Caco-2 (cell line): ENCODE results near the gene GOSR2. TPM values are rescaled to one million over a fixed set of nuclear protein-coding genes. Genes with fewer than 3 reads are reported as not detected.

ENCODE experiments used
- BruUV-seq: library from RNA; stranded (reverse); fragments of 400-500 nt; replicated peaks from 2 replicates; lab custom pipeline; 2021; lab: Mats Ljungman, UMichigan
- CTCF ChIA-PET: fragments of 300-600 bp; sonication (Branson Sonifier 250); formaldehyde crosslinking; loops from one replicate; lab custom pipeline; 2022; ENCODE audit warnings: antibody characterized with exemption; lab: Charles Lee
- POLR2A ChIA-PET: fragments of 300-600 bp; sonication (Branson Sonifier 250); formaldehyde crosslinking; loops from one replicate; lab custom pipeline; 2022; ENCODE audit warnings: antibody characterized with exemption; lab: Charles Lee
- DNase-seq, 2 experiments: peaks; one replicate each; pipeline versions ENCODE4 v3.0.0 to v3.0.0-alpha.2; 2020 to 2022
- H3K27me3 ChIP-seq: replicated peaks from 2 replicates; pipeline ENCODE4 v1.6.0; 2011; ENCODE audit warnings: low read length; ENCODE audit not compliant: control insufficient read depth, insufficient read depth
- H3K36me3 ChIP-seq: 2 replicates; pipeline ENCODE4 v1.5.1; 2011; ENCODE audit warnings: low read length; ENCODE audit not compliant: control insufficient read depth, insufficient read depth
- H3K4me1 ChIP-seq: fragments of 250-450 bp; sonication (Bioruptor Pico); 2 replicates; pipeline ENCODE4 v1.5.1; 2020; ENCODE audit warnings: mild to moderate bottlenecking
- H3K4me3 ChIP-seq: 2 replicates; pipeline ENCODE4 v1.5.1; 2011; ENCODE audit warnings: low read depth, mild to moderate bottlenecking, control low read depth, low read length
- H3K9me3 ChIP-seq: fragments of 250-450 bp; sonication (Bioruptor Pico); 2 replicates; pipeline ENCODE4 v1.5.1; 2020; ENCODE audit warnings: mild to moderate bottlenecking, moderate library complexity
- H3K27ac Mint-ChIP-seq: one replicate; pipeline ENCODE4 v1.8.0; 2022; ENCODE audit warnings: mixed read lengths; ENCODE audit not compliant: unreplicated experiment
- H3K27me3 Mint-ChIP-seq: one replicate; pipeline ENCODE4 v1.8.0; 2022; ENCODE audit warnings: mixed read lengths; ENCODE audit not compliant: insufficient read depth, unreplicated experiment
- H3K36me3 Mint-ChIP-seq: one replicate; pipeline ENCODE4 v1.8.0; 2022; ENCODE audit warnings: mild to moderate bottlenecking, mixed read lengths; ENCODE audit not compliant: insufficient read depth, unreplicated experiment
- H3K4me1 Mint-ChIP-seq: one replicate; pipeline ENCODE4 v1.8.0; 2022; ENCODE audit warnings: low read depth, mixed read lengths; ENCODE audit not compliant: unreplicated experiment
- H3K4me3 Mint-ChIP-seq: one replicate; pipeline ENCODE4 v1.8.0; 2022; ENCODE audit warnings: mild to moderate bottlenecking, moderate library complexity, mixed read lengths; ENCODE audit not compliant: unreplicated experiment
- H3K9me3 Mint-ChIP-seq: one replicate; pipeline ENCODE4 v1.8.0; 2022; ENCODE audit warnings: mixed read lengths; ENCODE audit not compliant: unreplicated experiment
- intact Hi-C: fragments of 100-400 bp; cut with micrococcal nuclease; formaldehyde crosslinking; loops from one replicate; pipeline ENCODE4 v1.10.0; 2022; ENCODE audit not compliant: unreplicated experiment
- total RNA-seq: library from RNA; stranded (reverse); gene quantifications from 2 replicates; pipeline ENCODE4 v1.2.3, GENCODE V29; 2022
- TF ChIP-seq, protein P1 (sequence below), 2 experiments: fragments of 200-600 bp in 1 of 2; IDR thresholded peaks; 1 replicate in 1 of 2; 2 replicates in 1 of 2; pipeline versions ENCODE4 v1.5.1 to v1.8.0; 2011 to 2022; ENCODE audit warnings: antibody characterized with exemption in 1 of 2, control low read depth in 1 of 2, inconsistent platforms in 1 of 2, low read depth in 1 of 2, low read length in 1 of 2, mild to moderate bottlenecking in 1 of 2, moderate library complexity in 1 of 2; ENCODE audit not compliant: insufficient read depth in 1 of 2, severe bottlenecking in 1 of 2, unreplicated experiment in 1 of 2

Gene GOSR2
- total RNA-seq, 1 experiment from 2014 or later: 84.0 TPM

DNA sequence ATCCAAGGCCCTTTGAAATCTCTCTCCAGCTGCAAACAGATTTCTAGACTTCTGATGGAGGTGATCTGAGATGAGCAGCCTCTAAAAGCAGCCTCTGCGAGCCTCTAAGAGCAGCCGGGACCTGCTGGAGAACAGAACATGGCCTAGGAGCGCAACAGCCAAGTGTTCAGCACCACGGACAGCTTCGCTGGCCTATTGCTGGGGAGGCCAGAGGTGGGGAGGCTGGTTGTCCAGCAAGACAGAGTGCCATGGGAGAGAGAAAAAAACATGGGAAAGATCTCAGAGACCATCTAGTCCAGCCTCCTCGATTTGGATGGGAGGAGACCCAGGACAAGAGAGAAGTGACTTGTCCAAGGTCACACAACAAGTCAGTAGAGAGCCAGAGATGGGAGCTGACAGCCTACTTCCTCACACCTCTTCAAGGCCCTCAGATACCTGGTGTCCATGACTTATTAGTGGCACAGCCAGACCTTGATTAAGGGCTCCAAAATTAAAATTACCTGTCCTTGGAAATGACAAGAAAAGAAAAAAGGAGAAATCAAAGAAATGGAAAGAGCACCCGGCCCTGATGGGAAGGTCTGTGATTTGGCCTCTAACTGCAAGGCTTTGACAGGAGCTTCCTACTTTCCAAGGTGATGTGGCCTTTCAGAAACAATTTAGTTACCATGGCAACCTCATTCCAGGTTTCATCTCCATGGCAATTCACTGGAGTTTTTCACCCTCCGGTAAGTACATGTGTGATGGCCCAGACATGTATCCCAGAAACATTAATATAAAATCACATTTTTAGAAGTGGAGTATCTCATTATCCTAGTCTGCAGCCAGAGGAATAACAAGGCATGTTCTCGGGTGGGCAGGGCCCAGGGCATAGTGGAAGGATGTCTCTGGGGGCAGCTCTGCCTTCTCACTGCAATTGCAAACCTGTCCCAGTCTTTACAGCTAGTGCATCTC, 41.6 kb downstream of the GOSR2 start:
- TF ChIP-seq, protein P1, sequence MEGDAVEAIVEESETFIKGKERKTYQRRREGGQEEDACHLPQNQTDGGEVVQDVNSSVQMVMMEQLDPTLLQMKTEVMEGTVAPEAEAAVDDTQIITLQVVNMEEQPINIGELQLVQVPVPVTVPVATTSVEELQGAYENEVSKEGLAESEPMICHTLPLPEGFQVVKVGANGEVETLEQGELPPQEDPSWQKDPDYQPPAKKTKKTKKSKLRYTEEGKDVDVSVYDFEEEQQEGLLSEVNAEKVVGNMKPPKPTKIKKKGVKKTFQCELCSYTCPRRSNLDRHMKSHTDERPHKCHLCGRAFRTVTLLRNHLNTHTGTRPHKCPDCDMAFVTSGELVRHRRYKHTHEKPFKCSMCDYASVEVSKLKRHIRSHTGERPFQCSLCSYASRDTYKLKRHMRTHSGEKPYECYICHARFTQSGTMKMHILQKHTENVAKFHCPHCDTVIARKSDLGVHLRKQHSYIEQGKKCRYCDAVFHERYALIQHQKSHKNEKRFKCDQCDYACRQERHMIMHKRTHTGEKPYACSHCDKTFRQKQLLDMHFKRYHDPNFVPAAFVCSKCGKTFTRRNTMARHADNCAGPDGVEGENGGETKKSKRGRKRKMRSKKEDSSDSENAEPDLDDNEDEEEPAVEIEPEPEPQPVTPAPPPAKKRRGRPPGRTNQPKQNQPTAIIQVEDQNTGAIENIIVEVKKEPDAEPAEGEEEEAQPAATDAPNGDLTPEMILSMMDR (IDR thresholded peaks at IDR 0.05; ENCODE audit: insufficient read depth in 1 of 2, low read depth in 1 of 2, low read length in 1 of 2, severe bottlenecking in 1 of 2, unreplicated experiment in 1 of 2): no peak
- ChIA-PET POLR2A (no interaction called here), CTCF (no interaction called here)
- peaks cover 19% of the 10 kb centered on the region for H3K27me3 Mint-ChIP-seq
- H3K9me3 Mint-ChIP-seq: no peaks in the 10 kb centered on the region
- no peaks in the 10 kb centered on the region; the same call in 1 of the 2 replicates for H3K27me3 ChIP-seq
- H3K36me3 ChIP-seq: no peaks in the 10 kb centered on the region
- no peak overlapping the region for H3K4me3 ChIP-seq
- no peak overlapping the region for H3K27ac Mint-ChIP-seq
- intact Hi-C loops: no loop called here
- H3K36me3 Mint-ChIP-seq: no peaks in the 10 kb centered on the region
- no peaks in the 10 kb centered on the region for H3K4me1 ChIP-seq
- H3K4me3 Mint-ChIP-seq: no peak overlapping the region
- no peaks in the 10 kb centered on the region for H3K4me1 Mint-ChIP-seq
- H3K9me3 ChIP-seq: no peaks in the 10 kb centered on the region
- peak in 1 of 2 experiments; percentile 71 for DNase-seq
- BruUV-seq: no TSS peak

DNA sequence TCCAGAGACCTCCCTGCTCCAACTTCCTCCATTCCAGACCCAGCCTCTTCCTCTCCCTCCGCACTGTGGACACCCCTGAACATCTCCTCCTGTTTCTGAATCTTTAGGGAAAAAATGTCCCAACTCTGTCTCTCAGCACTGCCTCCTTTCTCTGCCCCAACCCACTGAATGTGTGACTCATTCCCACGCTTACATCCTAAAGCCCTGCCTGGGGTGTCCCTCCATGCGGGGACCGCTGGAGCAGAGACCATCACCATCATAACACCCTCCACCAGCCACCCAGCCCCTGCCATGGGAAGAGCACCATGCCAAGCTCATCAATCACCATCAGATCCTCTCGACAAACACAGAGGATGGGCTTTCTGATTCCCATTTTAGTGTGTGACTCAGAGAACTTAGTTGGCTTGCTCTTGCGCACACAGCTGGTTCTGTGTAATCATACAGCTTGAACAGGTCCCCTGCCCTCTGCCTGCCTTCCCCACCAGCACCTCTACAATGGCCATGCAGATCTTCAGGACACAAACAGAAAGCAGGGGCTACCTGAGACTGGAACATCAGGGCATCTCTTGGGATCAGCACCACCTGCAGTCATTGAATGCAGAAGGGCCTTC, 45.4 kb downstream of the GOSR2 start:
- Histone ChIP-seq H3K4me1 (no peaks in the 10 kb centered on the region), H3K4me3 (no peak overlapping the region), H3K27me3 (peaks cover 2% of the 10 kb centered on the region), H3K36me3 (no peaks in the 10 kb centered on the region), H3K9me3 (no peaks in the 10 kb centered on the region)
- DNase-seq: no peak
- H3K27me3 Mint-ChIP-seq: peaks cover 31% of the 10 kb centered on the region
- TF ChIP-seq, protein P1 (IDR thresholded peaks at IDR 0.05; ENCODE audit: insufficient read depth in 1 of 2, low read depth in 1 of 2, low read length in 1 of 2, severe bottlenecking in 1 of 2, unreplicated experiment in 1 of 2): no peak
- H3K4me1 Mint-ChIP-seq: no peaks in the 10 kb centered on the region
- no peaks in the 10 kb centered on the region for H3K9me3 Mint-ChIP-seq
- no peak overlapping the region for H3K27ac Mint-ChIP-seq
- POLR2A ChIA-PET: no interaction called here
- no peaks in the 10 kb centered on the region for H3K36me3 Mint-ChIP-seq
- intact Hi-C loops: no loop called here
- no peak overlapping the region for H3K4me3 Mint-ChIP-seq
- no TSS peak for BruUV-seq
- CTCF ChIA-PET: no interaction called here

DNA sequence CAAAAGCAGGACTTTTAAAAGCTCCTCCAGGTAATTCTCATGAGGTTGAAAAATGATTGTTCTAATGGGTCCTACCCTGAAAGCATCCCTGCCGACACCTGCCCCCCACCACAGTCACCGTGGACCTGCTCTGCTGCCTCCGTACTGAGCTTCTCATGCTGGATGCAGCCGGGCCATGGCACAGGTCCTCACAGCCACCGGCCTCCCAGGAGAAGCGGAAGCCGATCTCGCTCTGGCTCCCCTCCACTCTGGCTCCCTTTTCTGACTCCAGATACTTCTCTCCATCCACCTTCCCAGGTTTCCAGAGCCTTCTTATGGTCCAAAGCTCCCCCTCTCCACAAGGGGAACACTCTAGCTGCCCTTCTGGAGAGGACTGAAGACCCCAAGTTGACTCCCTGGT, 45.9 kb downstream of the GOSR2 start:
- Mint-ChIP-seq H3K4me3 (no peak overlapping the region), H3K27me3 (peaks cover 33% of the 10 kb centered on the region), H3K36me3 (no peaks in the 10 kb centered on the region), H3K4me1 (no peaks in the 10 kb centered on the region), H3K27ac (no peak overlapping the region), H3K9me3 (no peaks in the 10 kb centered on the region)
- H3K9me3 ChIP-seq: no peaks in the 10 kb centered on the region
- TF ChIP-seq, protein P1 (IDR thresholded peaks at IDR 0.05; ENCODE audit: insufficient read depth in 1 of 2, low read depth in 1 of 2, low read length in 1 of 2, severe bottlenecking in 1 of 2, unreplicated experiment in 1 of 2): no peak
- no peaks in the 10 kb centered on the region for H3K4me1 ChIP-seq
- DNase-seq: no peak
- no peaks in the 10 kb centered on the region for H3K36me3 ChIP-seq
- peaks cover 2% of the 10 kb centered on the region for H3K27me3 ChIP-seq
- BruUV-seq: no TSS peak
- no peak overlapping the region for H3K4me3 ChIP-seq
- ChIA-PET CTCF (no interaction called here), POLR2A (interaction anchor here (0.6 kb wide), 1 partner anchor 9 kb away, joined by 4 read pairs; no protein-coding TSS in a partner anchor)
- intact Hi-C loops: no loop called here
